Panc1 (cell line): Measurements from ENCODE around the gene ADAMTS2. TPM values are rescaled to one million over a fixed set of nuclear protein-coding genes. Genes with fewer than 3 reads are reported as not detected.

Source experiments
- ATAC-seq: fragments of 200-7000 bp; cut with Tn5 transposase; 2 replicates; pipeline ENCODE4 v1.9.1; 2020; ENCODE audit warnings: mild to moderate bottlenecking, moderate library complexity
- BruUV-seq: library from RNA; stranded (reverse); fragments of 400-500 nt; replicated peaks from 2 replicates; lab custom pipeline; 2021; lab: Mats Ljungman, UMichigan
- CTCF ChIA-PET: fragments of 300-600 bp; sonication (Branson Sonifier 250); formaldehyde crosslinking; loops from one replicate; lab custom pipeline; 2022; ENCODE audit warnings: antibody characterized with exemption; lab: Charles Lee
- POLR2A ChIA-PET: fragments of 300-600 bp; sonication (Branson Sonifier 250); formaldehyde crosslinking; loops from one replicate; lab custom pipeline; 2022; ENCODE audit warnings: antibody characterized with exemption; lab: Charles Lee
- DNase-seq: peaks from one replicate; pipeline ENCODE4 v3.0.0-alpha.2; 2010; ENCODE audit warnings: low read depth, low spot score
- H3K27ac ChIP-seq: 2 replicates; pipeline ENCODE4 v1.5.1; 2011; ENCODE audit warnings: mild to moderate bottlenecking, low read length, inconsistent platforms
- H3K27me3 ChIP-seq: fragments of 200-500 bp; sonication (Bioruptor generic); 2 replicates; pipeline ENCODE4 v1.6.0; 2014; ENCODE audit warnings: low read length, inconsistent platforms; ENCODE audit not compliant: control insufficient read depth, insufficient read depth
- H3K36me3 ChIP-seq: fragments of 200-500 bp; sonication (Bioruptor generic); 2 replicates; pipeline ENCODE4 v1.5.1; 2014; ENCODE audit warnings: inconsistent platforms, mild to moderate bottlenecking, low read length, moderate library complexity; ENCODE audit not compliant: control insufficient read depth, insufficient read depth
- H3K4me1 ChIP-seq: 2 replicates; pipeline ENCODE4 v1.5.1; 2011; ENCODE audit warnings: inconsistent platforms, mild to moderate bottlenecking, low read length, moderate library complexity; ENCODE audit not compliant: control insufficient read depth, insufficient read depth
- H3K4me3 ChIP-seq, 2 experiments: 2 replicates each; pipeline ENCODE4 v1.5.1; 2011 to 2012; ENCODE audit warnings: low read depth in 2 of 2, low read length in 2 of 2, mild to moderate bottlenecking in 2 of 2, inconsistent platforms in 1 of 2, moderate library complexity in 1 of 2
- H3K9me3 ChIP-seq: fragments of 200-500 bp; sonication (Bioruptor generic); 2 replicates; pipeline ENCODE4 v1.5.1; 2014; ENCODE audit warnings: low read depth, mild to moderate bottlenecking, inconsistent platforms, low read length, moderate library complexity; ENCODE audit not compliant: control insufficient read depth, insufficient read depth
- CTCF ChIP-seq: fragments of 450-650 bp; IDR thresholded peaks from 2 replicates; pipeline ENCODE4 v1.5.1; 2017; ENCODE audit warnings: mild to moderate bottlenecking
- POLR2AphosphoS5 ChIP-seq: IDR thresholded peaks from 2 replicates; pipeline ENCODE4 v1.6.1; 2012; ENCODE audit warnings: mild to moderate bottlenecking, low read depth, low read length, moderate library complexity
- REST ChIP-seq, 2 experiments: IDR thresholded peaks; 2 replicates each; pipeline ENCODE4 v1.6.1; 2011 to 2012; ENCODE audit warnings: low read depth in 2 of 2, control low read depth in 1 of 2, low read length in 1 of 2, mild to moderate bottlenecking in 1 of 2, moderate library complexity in 1 of 2; ENCODE audit not compliant: insufficient read depth in 1 of 2
- SIN3A ChIP-seq: IDR thresholded peaks from 2 replicates; pipeline ENCODE4 v1.6.1; 2012; ENCODE audit warnings: low read depth, mild to moderate bottlenecking, low read length, moderate library complexity, borderline replicate concordance; ENCODE audit not compliant: insufficient read depth
- TCF7L2 ChIP-seq: IDR thresholded peaks from 2 replicates; pipeline ENCODE4 v1.6.1; 2011; ENCODE audit warnings: mild to moderate bottlenecking, low read depth, low read length, inconsistent platforms
- in situ Hi-C: cut with HindIII; loops from 2 replicates; pipeline ENCODE4 v1.10.0; 2016; ENCODE audit warnings: low sequenced_read_pairs, low pct_unique_long_range_greater_than_20kb
- intact Hi-C: fragments of 100-400 bp; cut with micrococcal nuclease; formaldehyde crosslinking; loops from one replicate; pipeline ENCODE4 v1.10.0; 2022; ENCODE audit not compliant: unreplicated experiment
- total RNA-seq: library from RNA; stranded (reverse); gene quantifications from one replicate; pipeline ENCODE4 v1.2.1, GENCODE V29; 2021; ENCODE audit not compliant: unreplicated experiment

The ADAMTS2 gene
- total RNA-seq, 1 experiment from 2014 or later = 0.13 TPM

DNA sequence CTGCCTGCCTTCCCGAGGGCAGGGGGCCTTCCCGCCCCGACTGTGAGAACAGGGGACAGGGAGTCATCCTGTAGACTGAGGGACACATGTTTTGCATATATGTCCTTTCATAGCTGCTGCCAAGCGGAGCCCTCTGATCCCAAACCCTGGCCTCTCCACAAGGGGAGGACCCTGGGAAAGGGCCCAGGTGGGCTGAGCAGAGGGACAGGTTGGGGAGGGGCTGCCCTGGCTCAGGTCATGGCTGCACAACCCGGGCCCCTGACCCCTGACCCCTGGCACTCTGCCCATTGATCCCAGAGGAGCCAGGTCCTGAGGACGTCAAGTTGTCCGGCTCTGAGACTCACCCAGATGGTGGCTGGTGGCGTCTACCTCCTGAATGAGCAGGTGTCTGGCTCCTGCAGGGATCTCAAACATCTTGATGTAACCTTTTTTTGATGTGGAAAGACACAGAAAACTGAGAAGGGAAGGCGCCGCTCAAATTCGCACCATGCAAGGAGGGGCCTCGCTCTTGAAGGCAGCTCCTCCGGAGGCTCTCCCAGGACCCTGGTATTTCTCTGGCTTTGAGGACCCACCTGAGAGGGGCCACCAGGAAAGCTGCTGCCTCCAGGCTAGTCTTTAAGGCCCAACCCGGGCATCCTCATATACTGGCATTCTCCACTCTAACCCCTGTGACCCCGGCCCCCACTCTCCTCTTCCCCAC lies 213.2 kb downstream of the ADAMTS2 start:
- Histone ChIP-seq H3K4me3 (no peak overlapping the region), H3K36me3 (no peaks in the 10 kb centered on the region), H3K4me1 (no peaks in the 10 kb centered on the region), H3K27ac (no peak overlapping the region), H3K27me3 (no peaks in the 10 kb centered on the region), H3K9me3 (no peaks in the 10 kb centered on the region)
- no peak for DNase-seq
- ChIA-PET CTCF (no interaction called here), POLR2A (no interaction called here)
- TF ChIP-seq POLR2AphosphoS5 (no peak), SIN3A (no peak), REST (IDR thresholded peaks at IDR 0.05; ENCODE audit: insufficient read depth in 1 of 2, low read depth in 2 of 2, low read length in 1 of 2) (no peak), TCF7L2 (no peak), CTCF (no peak)
- no TSS peak for BruUV-seq
- in situ Hi-C loops = no loop called here
- ATAC-seq = no peak
- intact Hi-C loops = no loop called here

DNA sequence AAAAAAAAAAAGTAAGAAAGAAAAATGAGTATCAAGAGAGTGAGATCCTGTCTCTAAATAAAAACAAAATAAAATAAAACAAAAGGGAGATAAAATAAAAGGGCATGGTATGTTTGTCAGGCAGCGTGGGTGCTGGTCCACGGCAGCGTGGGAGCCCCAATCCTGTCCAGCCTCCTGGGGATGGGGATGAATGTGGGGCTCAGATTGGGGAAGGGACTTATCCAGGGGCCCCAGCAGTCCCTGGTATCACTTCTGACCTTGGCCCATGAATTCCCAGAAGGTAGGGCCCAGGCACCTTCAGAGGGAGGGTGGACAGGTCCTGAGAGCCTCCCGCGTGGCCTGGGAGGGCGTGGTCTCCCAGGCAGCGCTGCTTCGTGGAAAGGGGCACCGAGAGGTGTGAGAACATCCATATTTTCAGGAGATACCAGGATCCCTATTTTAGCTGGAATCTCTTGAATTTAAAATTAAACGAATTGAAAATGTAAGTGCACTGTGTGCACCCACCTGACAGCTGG lies 213.9 kb downstream of the ADAMTS2 start:
- DNase-seq (no peak), ATAC-seq (no peak)
- Histone ChIP-seq H3K36me3 (no peaks in the 10 kb centered on the region), H3K27me3 (no peaks in the 10 kb centered on the region), H3K9me3 (no peaks in the 10 kb centered on the region), H3K27ac (no peak overlapping the region), H3K4me1 (no peaks in the 10 kb centered on the region), H3K4me3 (no peak overlapping the region)
- ChIA-PET POLR2A (no interaction called here), CTCF (no interaction called here)
- no peak for TF ChIP-seq SIN3A
- TF ChIP-seq CTCF = no peak
- no peak for TF ChIP-seq REST (IDR thresholded peaks at IDR 0.05; ENCODE audit: insufficient read depth in 1 of 2, low read depth in 2 of 2, low read length in 1 of 2)
- TF ChIP-seq POLR2AphosphoS5 = no peak
- TF ChIP-seq TCF7L2 = no peak
- no TSS peak for BruUV-seq
- intact Hi-C loops (no loop called here), in situ Hi-C loops (no loop called here)
